GM18870 (cell line): ENCODE data around the gene CAB39L.
"Not testable (repeated sequence)": the region's sequence is repeated elsewhere in the genome, so short reads cannot be mapped to it uniquely, and the experiment has no call there.

Experiments used
- ATAC-seq: cut with Tn5 transposase; IDR thresholded peaks from one replicate; pipeline ENCODE4 v1.9.1; 2021; ENCODE audit warnings: moderate library complexity; ENCODE audit not compliant: unreplicated experiment

CAB39L gene

DNA sequence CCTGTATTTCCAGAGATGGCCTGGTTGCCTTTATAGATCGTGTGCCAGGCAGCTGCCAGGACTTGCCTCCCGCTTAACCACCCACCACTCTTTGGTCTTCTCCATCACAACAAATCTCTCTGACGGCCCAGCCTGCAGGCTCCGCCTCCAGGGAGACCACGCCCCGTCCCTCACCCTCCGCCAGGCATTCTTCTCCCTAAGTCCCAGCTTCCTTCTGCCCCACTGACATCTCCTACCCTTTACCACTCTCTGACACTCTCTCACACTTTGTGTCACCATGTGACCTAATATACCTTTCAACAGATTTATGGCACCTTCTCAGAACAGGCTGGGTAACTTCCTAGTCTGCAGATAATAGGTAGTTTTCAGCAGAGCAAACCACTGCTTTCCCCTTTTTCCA is 95.1 kb downstream of the CAB39L start:
- ATAC-seq = no peak

DNA sequence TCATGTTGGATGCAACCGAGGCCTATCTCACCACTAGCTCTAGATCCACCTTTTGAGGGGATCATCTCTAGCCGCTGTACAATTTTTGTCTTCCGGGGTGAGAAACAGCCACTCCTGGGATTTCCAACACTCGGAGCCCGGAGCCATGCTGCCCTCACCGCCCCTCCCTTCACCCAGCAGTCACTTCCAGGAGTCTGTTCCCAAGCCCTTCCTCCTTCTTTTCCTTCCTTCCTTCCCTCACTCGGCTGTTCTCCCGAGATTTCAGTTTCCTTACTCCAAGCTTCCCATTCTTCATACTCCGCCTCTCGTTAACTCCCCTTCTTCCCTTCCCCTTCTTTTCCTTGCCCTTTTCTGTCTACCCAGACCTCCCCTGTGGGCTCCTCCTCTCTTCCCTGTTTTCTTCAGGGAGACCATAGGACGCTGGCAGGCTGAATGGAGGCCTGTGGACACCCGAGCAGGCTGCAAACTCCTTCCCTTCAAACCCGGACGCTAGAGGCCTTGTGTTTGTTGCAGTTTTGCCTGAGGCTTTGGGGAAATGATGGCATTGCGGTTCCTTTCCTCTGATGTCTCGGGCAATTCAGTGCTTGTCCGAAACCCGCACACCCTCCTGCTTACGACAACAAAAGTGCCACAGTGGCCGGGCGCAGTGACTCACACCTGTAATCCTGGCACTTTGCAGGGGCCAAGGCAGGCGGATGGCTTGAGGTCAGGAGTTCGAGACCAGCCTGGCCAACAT is 96.0 kb downstream of the CAB39L start:
- ATAC-seq = no peak

DNA sequence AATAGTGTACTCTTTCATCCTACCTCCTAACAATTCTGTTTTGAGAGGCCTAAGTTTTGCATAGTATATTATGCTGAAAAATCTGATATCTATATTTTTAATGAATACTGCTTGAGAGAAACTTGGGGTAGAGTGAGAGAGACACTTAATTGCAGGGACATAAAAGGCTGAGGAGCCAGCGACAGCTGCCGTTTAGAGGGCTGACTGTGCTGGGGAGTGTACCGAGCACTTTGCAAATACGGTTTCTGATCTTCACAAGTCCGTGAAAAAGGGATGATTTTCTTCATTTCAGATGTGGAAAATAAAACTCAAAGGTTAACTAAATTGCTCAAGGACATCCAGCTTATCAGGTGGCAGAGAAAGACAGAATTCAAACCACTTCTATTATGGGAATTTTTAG is 97.4 kb downstream of the CAB39L start:
- no peak for ATAC-seq

- no peak for ATAC-seq
Observed at GRCh38 chr13:49343731-49344130, 100.1 kb downstream of the CAB39L start.

DNA sequence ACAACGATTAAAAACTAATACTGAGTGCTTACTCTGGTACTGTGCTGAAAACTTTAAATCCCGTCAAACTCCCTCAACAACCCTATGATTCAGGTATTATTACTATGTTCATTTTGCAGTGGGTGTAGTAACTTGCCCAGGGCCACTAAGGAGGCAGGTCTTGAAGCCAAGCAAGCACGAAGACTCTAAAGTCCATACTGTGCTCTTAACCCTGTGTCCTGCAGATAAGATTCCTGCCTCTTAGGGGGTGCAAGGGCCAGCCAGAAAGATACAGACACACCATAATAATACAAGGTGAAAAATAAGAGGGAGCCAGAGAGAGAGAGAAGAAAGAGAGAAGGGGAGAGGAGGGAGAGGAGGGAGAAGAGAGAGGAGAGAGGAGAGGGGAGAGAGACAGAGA is 100.6 kb downstream of the CAB39L start:
- ATAC-seq = no peak

DNA sequence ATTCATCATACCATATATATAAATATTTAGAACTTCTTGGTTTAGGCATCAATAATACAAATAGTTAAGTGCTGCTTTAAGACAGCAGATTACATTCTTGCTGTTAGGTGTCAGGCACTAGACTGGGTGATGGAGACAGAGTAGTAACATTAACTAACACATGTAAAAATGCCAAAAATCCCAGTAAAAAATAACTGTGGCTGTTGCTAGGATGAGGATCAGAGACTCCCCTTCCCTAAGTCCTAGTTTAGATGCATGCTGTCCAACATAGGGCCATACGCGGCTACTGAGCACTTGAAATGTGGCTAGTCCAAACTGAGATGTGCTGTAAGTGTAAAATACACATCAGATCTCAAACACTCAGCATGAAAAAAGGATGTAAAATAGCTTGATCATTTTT is 101.4 kb downstream of the CAB39L start:
- no peak for ATAC-seq

GRCh38 chr13:49341941-49342340 is 101.9 kb downstream of the CAB39L start:
- ATAC-seq = no peak

DNA sequence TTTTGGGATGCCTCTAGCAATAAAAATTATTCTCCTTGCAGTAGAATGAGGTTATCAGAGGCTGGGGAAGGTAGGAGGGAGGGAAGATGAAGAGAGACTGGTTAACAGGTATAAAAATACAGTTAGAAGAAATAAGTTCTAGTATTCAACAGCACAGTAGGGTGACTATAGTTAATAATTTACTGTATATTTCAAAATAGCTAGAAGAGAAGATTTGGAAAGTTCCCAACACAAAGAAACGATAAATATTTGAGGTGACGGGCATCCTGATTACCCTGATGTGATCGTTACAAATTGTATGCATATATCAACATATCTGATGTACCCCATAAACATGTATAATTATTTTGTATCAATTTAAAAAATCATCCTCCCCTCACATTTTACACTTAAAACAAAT is 102.3 kb downstream of the CAB39L start:
- ATAC-seq = no peak

- ATAC-seq = no peak
Observed at GRCh38 chr13:49340161-49340560, 103.7 kb downstream of the CAB39L start.

DNA sequence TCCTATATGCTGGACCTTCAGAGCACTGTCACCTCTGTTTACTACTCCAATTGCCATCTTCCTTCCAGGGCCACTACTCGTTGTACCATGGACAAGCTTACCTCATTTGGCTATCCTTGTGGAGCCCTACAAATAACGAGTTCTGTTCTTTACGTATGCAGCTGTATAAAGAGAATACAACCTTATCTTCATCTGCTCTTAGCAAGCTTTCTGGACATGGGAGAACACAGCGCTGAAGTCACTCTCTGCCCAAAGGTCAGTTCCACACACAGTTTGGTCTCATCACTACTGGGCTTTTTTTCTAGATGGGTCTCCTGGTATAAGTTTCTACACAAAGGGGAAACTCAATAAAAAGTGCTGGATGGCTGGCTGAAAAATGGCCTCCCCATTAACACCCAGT is 107.2 kb downstream of the CAB39L start:
- ATAC-seq = no peak

DNA sequence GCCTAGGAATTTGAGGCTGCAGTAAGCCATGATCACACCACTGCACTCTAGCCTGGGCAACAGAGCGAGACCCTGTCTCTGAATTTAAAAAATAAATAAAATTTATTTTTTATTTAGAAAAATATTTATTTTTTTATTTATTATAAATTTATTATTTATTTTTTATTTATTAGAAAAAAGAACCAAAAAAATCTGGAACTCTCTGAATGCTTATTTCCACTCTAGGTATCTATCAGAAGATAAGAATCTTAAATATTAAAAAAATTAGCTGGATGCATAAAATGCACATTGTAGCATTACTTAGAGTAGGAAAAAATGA is 113.4 kb downstream of the CAB39L start:
- ATAC-seq = no peak

- no peak for ATAC-seq
Observed at GRCh38 chr13:49329831-49330545, 113.9 kb downstream of the CAB39L start.

DNA sequence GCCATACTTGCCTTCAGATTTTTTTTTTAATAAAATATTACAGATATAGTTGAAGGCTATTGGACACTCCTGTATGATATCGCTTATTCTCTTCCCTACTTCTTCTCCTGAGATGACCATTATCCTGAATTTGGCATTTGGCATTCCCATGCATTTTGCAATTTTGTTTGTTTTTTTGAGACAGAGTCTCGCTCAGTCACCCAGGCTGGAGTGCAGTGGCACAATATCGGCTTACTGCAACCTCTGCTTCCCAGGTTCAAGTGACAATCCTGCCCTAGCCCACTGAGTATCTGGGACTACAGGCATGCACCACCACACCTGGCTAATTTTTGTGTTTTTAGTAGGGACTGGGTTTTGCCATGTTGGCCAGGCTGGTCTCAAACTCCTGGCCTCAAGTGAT is 116.7 kb downstream of the CAB39L start:
- not testable (repeated sequence) for ATAC-seq

DNA sequence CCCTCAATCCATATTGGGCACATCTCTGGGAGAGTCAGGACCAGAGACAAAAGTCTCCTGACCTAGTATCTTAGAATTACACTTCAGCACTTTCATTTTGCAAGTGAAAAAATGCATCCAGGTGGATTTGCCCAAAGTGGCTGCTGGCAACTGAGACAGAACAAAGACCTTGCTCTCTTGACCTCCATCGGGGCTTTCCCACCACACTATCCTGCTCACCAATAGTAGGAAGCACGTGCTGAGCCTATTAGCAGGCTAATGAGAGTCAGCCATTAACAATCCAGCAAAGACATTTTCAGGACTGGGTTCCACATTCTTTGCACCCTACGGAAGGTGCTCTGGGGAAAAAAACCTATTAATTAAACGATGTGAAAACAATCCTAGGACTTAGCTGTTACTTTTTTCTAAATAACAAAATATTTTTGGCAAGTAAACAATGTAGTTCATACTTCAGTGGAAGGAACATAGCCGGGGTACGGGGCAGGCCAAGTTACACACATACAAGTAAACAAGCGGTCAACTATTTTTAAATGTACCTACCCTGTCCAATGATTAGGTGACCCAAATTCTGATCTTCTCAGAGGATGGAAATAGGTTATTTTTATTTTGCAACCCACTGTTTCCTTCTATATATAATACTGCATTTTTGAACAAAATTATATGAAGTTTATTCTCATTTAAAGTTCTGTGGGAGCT is 117.5 kb downstream of the CAB39L start:
- ATAC-seq = no peak

GRCh38 chr13:49323344-49323743 is 120.5 kb downstream of the CAB39L start:
- no peak for ATAC-seq

DNA sequence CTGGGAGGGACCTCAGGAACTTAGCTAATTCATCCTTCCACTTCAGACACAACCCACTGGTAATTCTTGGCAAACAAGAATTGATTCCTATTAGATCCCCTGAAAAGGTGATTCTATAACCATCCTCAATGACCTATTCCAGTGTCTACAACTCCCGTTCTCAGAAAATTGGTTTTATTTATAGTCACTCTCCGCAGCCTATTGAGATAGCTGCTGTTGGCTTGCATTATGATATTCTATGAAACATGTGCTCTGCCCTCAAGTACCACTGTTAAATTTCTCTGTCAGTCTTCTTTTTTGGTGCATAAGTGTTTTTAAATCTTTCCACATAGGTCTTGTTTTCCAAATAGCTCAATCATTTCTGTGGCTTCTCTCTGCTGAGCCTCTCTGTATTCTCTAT is 121.2 kb downstream of the CAB39L start:
- no peak for ATAC-seq

DNA sequence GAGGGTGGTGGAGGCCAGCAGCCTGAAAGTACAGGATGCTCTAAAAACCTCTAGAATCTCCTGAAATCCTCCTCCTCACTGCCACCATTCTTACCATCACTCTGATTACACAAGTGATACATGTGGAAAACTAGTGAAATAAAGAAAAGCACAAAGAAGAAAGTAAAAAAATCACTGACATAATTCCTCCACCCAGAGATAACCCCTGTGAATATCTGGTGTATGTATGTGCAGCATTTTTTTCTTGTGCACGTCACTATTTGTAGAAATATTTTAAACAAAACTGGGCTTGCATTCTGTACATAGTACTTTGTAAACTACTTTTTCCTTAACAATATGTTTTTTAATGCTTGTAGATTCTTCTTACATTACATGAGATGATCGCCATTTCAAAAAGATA is 122.9 kb downstream of the CAB39L start:
- ATAC-seq = no peak

GRCh38 chr13:49319951-49320350 is 123.9 kb downstream of the CAB39L start:
- ATAC-seq = no peak

DNA sequence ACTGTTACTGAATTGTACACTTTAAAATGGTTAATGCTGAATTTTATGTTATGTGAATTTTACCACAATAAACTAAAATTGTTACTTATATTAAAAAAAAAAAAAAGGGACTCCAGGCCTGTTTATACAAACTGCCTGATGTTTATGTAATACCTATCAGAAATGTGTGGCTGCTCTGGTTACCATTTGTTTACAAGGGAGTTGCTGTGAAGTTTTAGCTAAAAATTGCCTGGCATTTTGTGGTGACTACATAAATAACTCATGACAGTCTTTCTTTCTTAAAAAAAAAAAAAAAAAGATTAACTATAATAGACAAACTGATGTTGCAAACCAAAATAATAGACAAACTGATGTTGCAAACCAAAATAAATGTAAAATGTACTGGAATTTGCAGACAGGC is 124.3 kb downstream of the CAB39L start:
- ATAC-seq = no peak

GRCh38 chr13:49315756-49316482 is 127.9 kb downstream of the CAB39L start:
- no peak for ATAC-seq

GRCh38 chr13:49315036-49315565 is 128.8 kb downstream of the CAB39L start:
- ATAC-seq = no peak
